HUES48 (cell line): ENCODE measurements around the gene CFAP97D2.
"Not testable (repeated sequence)": the region's sequence is repeated elsewhere in the genome, so short reads cannot be mapped to it uniquely, and the experiment has no call there.

Experiments used
- H3K27ac ChIP-seq: one replicate; pipeline ENCODE4 v1.7.0; 2013; ENCODE audit warnings: low read depth, low read length, inconsistent platforms
- H3K27me3 ChIP-seq: 2 replicates; pipeline ENCODE4 v1.6.1; 2013; ENCODE audit warnings: mild to moderate bottlenecking, low read length; ENCODE audit not compliant: control insufficient read depth, insufficient read depth
- H3K36me3 ChIP-seq: 2 replicates; pipeline ENCODE4 v1.6.1; 2013; ENCODE audit warnings: low read length; ENCODE audit not compliant: control insufficient read depth, insufficient read depth
- H3K4me1 ChIP-seq: 2 replicates; pipeline ENCODE4 v1.6.1; 2013; ENCODE audit warnings: mild to moderate bottlenecking, low read length; ENCODE audit not compliant: control insufficient read depth, insufficient read depth
- H3K4me3 ChIP-seq: 2 replicates; pipeline ENCODE4 v1.5.1; 2013; ENCODE audit warnings: mild to moderate bottlenecking, low read depth, low read length
- H3K9ac ChIP-seq: 2 replicates; pipeline ENCODE4 v1.6.1; 2013; ENCODE audit warnings: mild to moderate bottlenecking, low read depth, low read length, moderate library complexity
- H3K9me3 ChIP-seq: 2 replicates; pipeline ENCODE4 v1.6.1; 2013; ENCODE audit warnings: low read length; ENCODE audit not compliant: control insufficient read depth, insufficient read depth

The CFAP97D2 gene

GRCh38 chr13:114152831-114153371 is 26.2 kb upstream of the CFAP97D2 start:
- Histone ChIP-seq H3K27me3 (no peaks in the 10 kb centered on the region), H3K4me1 (no peaks in the 10 kb centered on the region), H3K9me3 (no peaks in the 10 kb centered on the region), H3K4me3 (no peak overlapping the region), H3K27ac (no peak overlapping the region), H3K9ac (no peak overlapping the region), H3K36me3 (no peaks in the 10 kb centered on the region)

DNA sequence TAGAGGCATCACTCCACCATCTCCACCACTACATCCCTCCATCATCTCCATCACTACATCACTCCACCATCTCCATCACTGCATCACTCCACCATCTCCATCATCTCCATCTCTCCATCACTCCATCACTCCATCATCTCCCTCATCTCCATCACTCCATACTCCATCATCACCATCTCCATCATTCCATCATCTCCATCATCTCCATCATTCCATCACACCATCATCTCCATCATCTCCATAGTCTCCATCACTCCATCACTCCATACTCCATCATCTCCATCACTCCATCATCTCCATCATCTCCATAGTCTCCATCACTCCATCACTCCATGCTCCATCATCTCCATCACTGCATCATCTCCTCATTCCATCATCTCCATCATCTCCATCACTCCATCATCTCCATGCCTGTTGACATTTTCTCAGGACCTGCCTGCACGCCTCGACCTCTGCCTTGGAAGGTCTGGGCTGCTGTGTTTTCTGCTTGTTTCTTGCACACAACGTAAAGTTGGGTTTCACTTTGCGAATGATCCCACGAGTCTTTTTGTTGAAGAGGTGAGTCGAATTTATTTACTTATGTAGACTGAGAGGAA is 25.5 kb upstream of the CFAP97D2 start:
- no peak overlapping the region for H3K4me3 ChIP-seq
- no peak overlapping the region for H3K27ac ChIP-seq
- no peaks in the 10 kb centered on the region for H3K27me3 ChIP-seq
- no peaks in the 10 kb centered on the region for H3K36me3 ChIP-seq
- no peaks in the 10 kb centered on the region for H3K9me3 ChIP-seq
- H3K4me1 ChIP-seq: no peaks in the 10 kb centered on the region
- H3K9ac ChIP-seq: no peak overlapping the region

- no peak overlapping the region for H3K27ac ChIP-seq
- H3K9me3 ChIP-seq: no peaks in the 10 kb centered on the region
- no peaks in the 10 kb centered on the region for H3K4me1 ChIP-seq
- no peak overlapping the region for H3K4me3 ChIP-seq
- no peak overlapping the region for H3K9ac ChIP-seq
- no peaks in the 10 kb centered on the region for H3K36me3 ChIP-seq
- no peaks in the 10 kb centered on the region for H3K27me3 ChIP-seq
These were observed 24.6 kb upstream of the CFAP97D2 start for GRCh38 chr13:114154476-114154875.

DNA sequence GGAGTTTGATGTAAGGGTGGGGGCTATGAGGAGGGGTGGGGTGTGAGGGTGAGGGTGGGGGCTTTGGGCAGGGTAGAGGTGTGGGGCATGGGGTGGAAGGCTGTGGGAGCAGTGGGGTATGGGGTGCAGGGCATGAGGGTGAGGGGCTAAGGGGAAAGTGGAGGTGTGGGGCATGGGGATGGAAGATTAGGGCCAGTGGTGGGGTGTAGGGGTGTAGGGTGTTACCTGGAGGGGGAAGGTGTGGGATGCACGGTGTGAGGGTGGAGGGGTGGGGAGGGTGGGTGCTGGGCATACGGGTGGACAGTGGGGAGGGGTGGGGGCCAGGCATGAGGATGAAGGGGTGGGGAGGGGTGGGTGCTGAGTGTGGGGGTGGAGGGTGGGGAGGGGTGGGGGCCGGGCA is 23.7 kb upstream of the CFAP97D2 start:
- no peaks in the 10 kb centered on the region for H3K4me1 ChIP-seq
- no peaks in the 10 kb centered on the region for H3K9me3 ChIP-seq
- H3K27ac ChIP-seq: no peak overlapping the region
- H3K9ac ChIP-seq: no peak overlapping the region
- no peaks in the 10 kb centered on the region for H3K27me3 ChIP-seq
- no peaks in the 10 kb centered on the region for H3K36me3 ChIP-seq
- no peak overlapping the region for H3K4me3 ChIP-seq

DNA sequence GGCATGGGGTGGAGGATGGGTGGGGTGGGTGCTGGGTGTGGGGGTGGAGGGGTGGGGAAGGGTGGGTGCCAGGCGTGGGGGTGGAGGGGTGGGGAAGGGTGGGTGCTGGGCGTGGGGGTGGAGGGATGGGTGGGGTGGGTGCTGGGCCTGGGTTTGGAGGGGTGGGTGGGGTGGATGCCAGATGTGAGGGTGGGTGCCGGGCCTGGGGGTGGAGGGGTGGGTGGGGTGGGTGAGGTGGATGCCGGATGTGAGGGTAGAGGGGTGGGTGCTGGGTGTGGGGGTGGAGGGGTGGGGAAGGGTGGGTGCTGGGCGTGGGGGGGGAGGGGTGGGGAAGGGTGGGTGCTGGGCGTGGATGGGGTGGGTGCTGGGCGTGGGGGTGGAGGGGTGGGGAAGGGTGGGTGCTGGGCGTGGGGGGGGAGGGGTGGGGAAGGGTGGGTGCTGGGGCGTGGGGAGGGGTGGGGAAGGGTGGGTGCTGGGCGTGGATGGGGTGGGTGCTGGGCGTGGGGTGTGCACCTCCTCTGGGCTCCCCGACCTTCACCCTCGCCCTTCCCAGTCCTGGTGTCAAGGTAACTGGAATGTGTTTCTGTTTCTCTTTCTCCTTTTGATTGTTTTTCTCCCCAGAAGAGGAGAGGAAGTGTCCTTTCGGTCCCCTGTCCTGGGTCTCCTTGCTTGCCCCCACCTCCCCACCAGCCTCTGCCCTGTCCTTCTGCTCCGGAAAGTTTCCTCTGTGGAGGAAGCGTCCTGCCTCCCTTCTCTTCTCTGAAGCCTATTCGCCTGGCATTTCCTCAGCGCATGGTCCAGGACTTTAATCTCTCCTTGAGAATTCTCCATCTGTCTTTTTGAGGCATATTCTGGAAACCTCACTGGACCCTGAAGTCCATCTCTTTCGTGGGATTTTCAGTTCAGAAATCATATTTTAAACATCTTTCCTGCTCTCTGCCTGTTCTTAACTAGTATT is 22.9 kb upstream of the CFAP97D2 start:
- no peaks in the 10 kb centered on the region for H3K36me3 ChIP-seq
- H3K9ac ChIP-seq: no peak overlapping the region
- no peak overlapping the region for H3K4me3 ChIP-seq
- H3K27ac ChIP-seq: no peak overlapping the region
- H3K4me1 ChIP-seq: no peaks in the 10 kb centered on the region
- no peaks in the 10 kb centered on the region for H3K9me3 ChIP-seq
- H3K27me3 ChIP-seq: no peaks in the 10 kb centered on the region

DNA sequence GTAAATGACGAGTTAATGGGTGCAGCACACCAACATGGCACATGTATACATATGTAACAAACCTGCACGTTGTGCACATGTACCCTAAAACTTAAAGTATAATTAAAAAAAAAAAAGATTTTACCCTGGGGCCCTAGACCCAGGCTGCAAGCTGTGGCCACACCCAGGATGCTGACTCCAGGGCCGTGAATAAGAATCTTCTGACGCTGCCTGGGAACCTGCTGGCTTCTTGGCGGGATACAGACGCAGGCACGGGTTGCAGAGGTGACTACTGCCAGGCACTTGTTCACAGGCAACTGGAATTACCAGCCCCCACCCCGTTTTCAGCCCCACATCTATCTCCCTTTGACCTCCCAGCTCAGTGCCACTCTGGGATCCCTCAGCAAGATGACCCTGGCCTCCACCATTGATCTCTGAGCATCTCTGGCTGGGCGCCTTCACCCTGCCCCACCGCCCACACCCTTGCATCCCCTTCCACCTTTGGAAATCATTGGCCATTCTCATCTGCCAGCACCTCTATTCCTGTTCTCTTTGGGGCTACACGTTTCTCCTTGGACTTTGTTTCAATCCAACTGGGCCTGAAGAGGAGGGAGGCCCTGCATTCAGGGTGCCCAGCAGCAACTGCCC is 21.1 kb upstream of the CFAP97D2 start:
- H3K4me1 ChIP-seq: no peaks in the 10 kb centered on the region
- no peak overlapping the region for H3K4me3 ChIP-seq
- H3K27me3 ChIP-seq: no peaks in the 10 kb centered on the region
- no peak overlapping the region for H3K27ac ChIP-seq
- no peaks in the 10 kb centered on the region for H3K9me3 ChIP-seq
- no peaks in the 10 kb centered on the region for H3K36me3 ChIP-seq
- no peak overlapping the region for H3K9ac ChIP-seq

DNA sequence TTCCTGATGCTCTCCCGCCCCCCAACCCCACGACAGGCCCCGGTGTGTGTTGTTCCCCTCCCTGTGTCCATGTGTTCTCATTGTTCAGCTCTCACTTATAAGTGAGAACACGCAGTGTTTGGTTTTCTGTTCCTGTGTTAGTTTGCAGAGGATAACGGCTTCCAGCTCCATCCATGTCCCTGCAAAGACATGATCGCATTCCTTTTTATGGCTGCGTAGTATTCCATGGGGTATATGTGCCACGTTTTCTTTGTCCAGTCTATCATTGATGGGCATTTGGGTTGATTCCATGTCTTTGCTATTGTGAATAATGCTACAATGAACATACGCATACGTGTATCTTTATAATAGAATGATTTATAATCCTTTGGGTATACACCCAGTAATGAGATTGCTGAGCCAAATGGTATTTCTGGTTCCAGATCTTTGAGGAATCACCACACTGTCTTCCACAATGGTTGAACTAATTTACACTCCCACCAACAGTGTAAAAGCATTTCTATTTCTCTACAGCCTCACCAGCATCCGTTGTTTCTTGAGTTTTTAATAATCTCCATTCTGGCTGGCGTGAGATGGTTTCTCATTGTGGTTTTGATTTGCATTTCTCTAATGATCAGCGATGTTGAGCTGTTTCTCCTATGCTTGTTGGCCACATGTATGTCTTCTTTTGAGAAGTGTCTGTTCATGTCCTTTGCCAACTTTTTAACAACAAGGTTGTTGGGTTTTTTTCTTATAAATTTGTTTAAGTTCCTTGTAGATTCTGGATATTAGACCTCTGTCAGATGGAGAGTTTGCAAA is 20.0 kb upstream of the CFAP97D2 start:
- H3K4me1 ChIP-seq, H3K4me3 ChIP-seq, H3K36me3 ChIP-seq, H3K27ac ChIP-seq, H3K9me3 ChIP-seq, H3K9ac ChIP-seq, H3K27me3 ChIP-seq: not testable (repeated sequence)

DNA sequence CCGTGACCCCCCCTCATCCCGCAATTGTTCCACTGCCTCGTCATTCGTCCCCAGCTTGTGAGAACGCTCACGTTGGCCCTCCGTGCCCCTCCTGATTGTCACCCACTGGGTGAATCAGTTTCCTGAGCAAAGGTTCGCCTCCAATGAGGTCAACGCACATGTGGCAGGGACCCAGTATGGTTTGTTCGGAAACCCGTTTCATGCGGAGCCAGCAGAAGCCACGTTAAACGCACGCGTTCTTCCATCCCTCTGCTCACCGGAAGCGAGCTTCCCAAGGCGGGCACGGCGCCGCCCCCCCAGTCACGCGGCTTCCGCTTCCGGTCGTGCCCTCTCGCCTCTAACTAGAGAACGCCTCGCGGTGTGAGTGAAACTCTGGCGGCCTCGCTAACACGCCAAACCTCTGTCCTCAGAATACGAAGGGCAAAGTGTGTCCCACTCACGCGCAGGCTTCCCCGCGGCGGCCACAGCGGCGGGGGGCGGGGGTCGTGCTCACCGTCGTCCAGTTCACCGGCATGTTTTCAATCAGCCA is 18.0 kb upstream of the CFAP97D2 start:
- Histone ChIP-seq H3K9me3 (no peaks in the 10 kb centered on the region), H3K9ac (no peak overlapping the region), H3K36me3 (no peaks in the 10 kb centered on the region), H3K4me1 (no peaks in the 10 kb centered on the region), H3K27ac (no peak overlapping the region), H3K27me3 (no peaks in the 10 kb centered on the region), H3K4me3 (no peak overlapping the region)

DNA sequence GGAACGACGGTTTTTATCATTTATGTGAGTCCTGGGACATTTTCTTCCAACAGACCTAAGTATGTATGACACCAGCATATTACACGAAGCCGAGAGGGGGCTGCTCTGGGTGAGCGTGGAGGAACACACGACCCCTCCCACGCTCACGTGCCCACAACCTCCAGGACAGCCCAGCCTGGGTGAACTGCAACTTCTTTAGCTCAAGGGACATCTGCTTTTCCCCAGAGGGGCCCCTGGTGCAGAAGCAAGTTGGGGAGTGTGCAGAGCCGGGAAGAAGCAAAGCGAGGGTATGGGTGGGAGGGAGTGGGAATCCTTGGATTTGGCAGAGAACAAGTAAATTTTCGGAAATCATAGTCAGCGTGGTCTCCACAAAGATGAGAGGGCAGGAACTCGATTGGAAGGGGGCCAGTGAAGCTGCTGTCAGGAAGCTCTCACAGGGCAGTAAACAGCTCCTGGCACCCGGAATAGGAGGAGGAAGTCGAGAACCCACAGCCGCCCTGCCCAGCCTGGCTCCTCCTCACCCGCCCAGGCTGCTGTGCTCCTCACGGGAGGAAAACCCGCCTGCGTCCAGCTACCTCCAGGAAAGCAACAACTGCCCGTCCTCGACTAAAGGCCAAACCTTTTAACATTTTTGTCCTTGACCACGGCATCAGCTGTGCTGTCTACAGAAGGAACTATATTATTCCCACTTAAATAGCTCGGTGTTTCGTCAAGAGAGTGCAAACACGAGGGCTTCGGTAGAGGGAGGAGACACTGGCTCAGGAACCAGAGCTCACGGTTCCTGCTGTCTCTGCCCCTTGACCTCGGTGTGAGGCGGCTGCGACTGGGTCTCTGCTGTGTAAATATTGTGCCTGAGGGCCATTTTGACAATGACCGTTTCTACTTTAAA is 17.2 kb upstream of the CFAP97D2 start:
- Histone ChIP-seq H3K9ac (no peak overlapping the region), H3K4me3 (no peak overlapping the region), H3K27ac (no peak overlapping the region), H3K27me3 (no peaks in the 10 kb centered on the region), H3K4me1 (no peaks in the 10 kb centered on the region), H3K9me3 (no peaks in the 10 kb centered on the region), H3K36me3 (no peaks in the 10 kb centered on the region)

- Histone ChIP-seq H3K4me3 (no peak overlapping the region), H3K27ac (no peak overlapping the region), H3K9me3 (no peaks in the 10 kb centered on the region), H3K36me3 (no peaks in the 10 kb centered on the region), H3K9ac (no peak overlapping the region), H3K27me3 (no peaks in the 10 kb centered on the region), H3K4me1 (no peaks in the 10 kb centered on the region)
These were observed 16.5 kb upstream of the CFAP97D2 start for GRCh38 chr13:114162533-114162922.
